Measurements from ENCODE around the gene SYT1. TPM values are rescaled to one million over a fixed set of nuclear protein-coding genes. Genes with fewer than 3 reads are reported as not detected.

SYT1 gene
- polyA plus RNA-seq, 1 donor = 1.0 TPM

- DNase-seq = no peak
Observed at GRCh38 chr12:79366374-79366773, 501.8 kb downstream of the SYT1 start.

- no peak for DNase-seq
Observed at GRCh38 chr12:79367032-79367589, 502.5 kb downstream of the SYT1 start.

GRCh38 chr12:79370021-79370420, 505.4 kb downstream of the SYT1 start:
- no peak for DNase-seq

GRCh38 chr12:79371226-79371625, 506.7 kb downstream of the SYT1 start:
- DNase-seq = no peak

GRCh38 chr12:79373896-79374499, 509.4 kb downstream of the SYT1 start:
- peak; percentile 7 for DNase-seq

- DNase-seq = no peak
Observed at GRCh38 chr12:79374545-79374944, 510.0 kb downstream of the SYT1 start.

- DNase-seq = no peak
Observed at GRCh38 chr12:79375050-79375449, 510.5 kb downstream of the SYT1 start.

GRCh38 chr12:79378496-79378895, 513.9 kb downstream of the SYT1 start:
- DNase-seq = no peak

GRCh38 chr12:79380402-79380801, 515.8 kb downstream of the SYT1 start:
- no peak for DNase-seq

- DNase-seq = no peak
Observed at GRCh38 chr12:79381248-79382208, 517.0 kb downstream of the SYT1 start.

- no peak for DNase-seq
Observed at GRCh38 chr12:79384551-79384950, 520.0 kb downstream of the SYT1 start.

GRCh38 chr12:79388011-79388410, 523.4 kb downstream of the SYT1 start:
- DNase-seq = no peak

- no peak for DNase-seq
Observed at GRCh38 chr12:79393842-79394241, 529.3 kb downstream of the SYT1 start.

GRCh38 chr12:79397609-79398008, 533.0 kb downstream of the SYT1 start:
- no peak for DNase-seq

- no peak for DNase-seq
Observed at GRCh38 chr12:79400481-79400880, 535.9 kb downstream of the SYT1 start.

- DNase-seq = no peak
Observed at GRCh38 chr12:79402606-79403005, 538.0 kb downstream of the SYT1 start.

GRCh38 chr12:79406993-79407392, 542.4 kb downstream of the SYT1 start:
- DNase-seq = no peak

GRCh38 chr12:79407671-79408622, 543.4 kb downstream of the SYT1 start:
- peak; percentile 54 for DNase-seq

GRCh38 chr12:79408689-79409088, 544.1 kb downstream of the SYT1 start:
- DNase-seq = no peak

GRCh38 chr12:79409562-79409961, 545.0 kb downstream of the SYT1 start:
- DNase-seq = peak; percentile 15

GRCh38 chr12:79411791-79412190, 547.2 kb downstream of the SYT1 start:
- DNase-seq = no peak

GRCh38 chr12:79413796-79414195, 549.2 kb downstream of the SYT1 start:
- DNase-seq = no peak
